DND-41 (cell line): ENCODE measurements around the gene ADCY9.

Experiments used
- ATAC-seq: fragments of 200-7000 bp; cut with Tn5 transposase; 3 replicates; pipeline ENCODE4 v1.9.1; 2021; ENCODE audit warnings: low read depth; ENCODE audit not compliant: insufficient read depth
- DNase-seq: peaks from one replicate; pipeline ENCODE4 v3.0.0-alpha.2; 2020
- H2AFZ ChIP-seq: 2 replicates; pipeline ENCODE4 v1.6.0; 2012; ENCODE audit warnings: low read depth, low read length
- H3K27ac ChIP-seq: 2 replicates; pipeline ENCODE4 v1.5.1; 2012; ENCODE audit warnings: low read length, inconsistent platforms
- H3K27me3 ChIP-seq: fragments of 200-600 bp; sonication (generic); 2 replicates; pipeline ENCODE4 v1.6.0; 2012; ENCODE audit warnings: low read length, mild to moderate bottlenecking, inconsistent platforms; ENCODE audit not compliant: insufficient read depth, poor library complexity
- H3K36me3 ChIP-seq: 2 replicates; pipeline ENCODE4 v1.5.1; 2012; ENCODE audit warnings: low read length, inconsistent platforms; ENCODE audit not compliant: insufficient read depth
- H3K4me1 ChIP-seq: 2 replicates; pipeline ENCODE4 v1.5.1; 2012; ENCODE audit warnings: mild to moderate bottlenecking, low read length; ENCODE audit not compliant: insufficient read depth
- H3K4me2 ChIP-seq: 2 replicates; pipeline ENCODE4 v1.6.0; 2012; ENCODE audit warnings: mild to moderate bottlenecking, moderate library complexity, low read length, inconsistent platforms; ENCODE audit not compliant: insufficient read depth
- H3K4me3 ChIP-seq, 2 experiments: fragments of 200-600 bp in 1 of 2; shearing (Covaris generic) in 1 of 2; 2 replicates each; pipeline ENCODE4 v1.5.1; 2012 to 2016; ENCODE audit warnings: inconsistent platforms in 2 of 2, low read length in 2 of 2, mild to moderate bottlenecking in 2 of 2, low read depth in 1 of 2, moderate library complexity in 1 of 2
- H3K79me2 ChIP-seq: 2 replicates; pipeline ENCODE4 v1.6.0; 2012; ENCODE audit warnings: low read length, inconsistent platforms; ENCODE audit not compliant: insufficient read depth
- H3K9ac ChIP-seq: 2 replicates; pipeline ENCODE4 v1.6.0; 2012; ENCODE audit warnings: low read depth, mild to moderate bottlenecking, inconsistent platforms, low read length, moderate library complexity
- H3K9me3 ChIP-seq: 2 replicates; pipeline ENCODE4 v1.5.1; 2012; ENCODE audit warnings: low read length, moderate library complexity, mild to moderate bottlenecking, inconsistent platforms; ENCODE audit not compliant: insufficient read depth, severe bottlenecking
- H4K20me1 ChIP-seq: 2 replicates; pipeline ENCODE4 v1.6.0; 2012; ENCODE audit warnings: low read length; ENCODE audit not compliant: insufficient read depth
- CTCF ChIP-seq: IDR thresholded peaks from 2 replicates; pipeline ENCODE4 v1.5.1; 2012; ENCODE audit warnings: borderline replicate concordance, low read length, moderate library complexity, mild to moderate bottlenecking; ENCODE audit not compliant: poor library complexity, severe bottlenecking; ENCODE audit errors: extremely low read depth
- EZH2 ChIP-seq: IDR thresholded peaks from 3 replicates; pipeline ENCODE4 v1.6.1; 2012; ENCODE audit warnings: borderline replicate concordance, low read depth, mild to moderate bottlenecking, moderate library complexity, low read length, inconsistent platforms; ENCODE audit not compliant: severe bottlenecking

Gene ADCY9

GRCh38 chr16:3999479-4000325 is 116.5 kb downstream of the ADCY9 start:
- no peak overlapping the region for H3K9ac ChIP-seq
- H3K9me3 ChIP-seq, result no peaks in the 10 kb centered on the region
- ATAC-seq (no peak), DNase-seq (no peak)
- H3K36me3 ChIP-seq, result no peaks in the 10 kb centered on the region
- H3K4me2 ChIP-seq, result no peak overlapping the region
- H3K27me3 ChIP-seq, result peaks cover 3% of the 10 kb centered on the region
- H3K27ac ChIP-seq, result no peak overlapping the region
- no peak overlapping the region for H2AFZ ChIP-seq
- no peak for TF ChIP-seq EZH2
- TF ChIP-seq CTCF, result no peak
- peaks cover 4% of the 10 kb centered on the region; the same call in 1 of the 2 replicates for H4K20me1 ChIP-seq
- no peak overlapping the region for H3K4me3 ChIP-seq
- H3K79me2 ChIP-seq, result no peaks in the 10 kb centered on the region
- no peaks in the 10 kb centered on the region for H3K4me1 ChIP-seq

GRCh38 chr16:3998793-3999478 is 117.3 kb downstream of the ADCY9 start:
- peaks cover 4% of the 10 kb centered on the region; the same call in 1 of the 2 replicates for H4K20me1 ChIP-seq
- H3K9me3 ChIP-seq, result no peaks in the 10 kb centered on the region
- H3K79me2 ChIP-seq, result no peaks in the 10 kb centered on the region
- no peaks in the 10 kb centered on the region for H3K36me3 ChIP-seq
- TF ChIP-seq CTCF, result no peak
- no peak for TF ChIP-seq EZH2
- H2AFZ ChIP-seq, result no peak overlapping the region
- no peaks in the 10 kb centered on the region for H3K27me3 ChIP-seq
- DNase-seq (no peak), ATAC-seq (no peak)
- no peak overlapping the region for H3K9ac ChIP-seq
- H3K4me3 ChIP-seq, result no peak overlapping the region
- no peaks in the 10 kb centered on the region for H3K4me1 ChIP-seq
- no peak overlapping the region for H3K4me2 ChIP-seq
- no peak overlapping the region for H3K27ac ChIP-seq

- Histone ChIP-seq H3K4me2 (no peak overlapping the region), H3K27ac (no peak overlapping the region), H4K20me1 (peaks cover 4% of the 10 kb centered on the region; the same call in 1 of the 2 replicates), H3K4me3 (no peak overlapping the region), H3K4me1 (no peaks in the 10 kb centered on the region), H2AFZ (no peak overlapping the region), H3K27me3 (no peaks in the 10 kb centered on the region), H3K9me3 (no peaks in the 10 kb centered on the region), H3K9ac (no peak overlapping the region), H3K36me3 (no peaks in the 10 kb centered on the region), H3K79me2 (no peaks in the 10 kb centered on the region)
- TF ChIP-seq CTCF, result no peak
- no peak for TF ChIP-seq EZH2
- DNase-seq (no peak), ATAC-seq (no peak)
Measured at GRCh38 chr16:3997231-3997841, 118.9 kb downstream of the ADCY9 start.
